GM18505 (cell line): ENCODE data around the gene ULBP3.
"Not testable (repeated sequence)": the region's sequence is repeated elsewhere in the genome, so short reads cannot be mapped to it uniquely, and the experiment has no call there.

ENCODE experiments used
- ATAC-seq: cut with Tn5 transposase; IDR thresholded peaks from one replicate; pipeline ENCODE4 v1.9.1; 2021; ENCODE audit not compliant: unreplicated experiment
- POLR2A ChIP-seq: IDR thresholded peaks from 4 replicates; pipeline ENCODE4 v1.6.1; 2011; ENCODE audit warnings: borderline replicate concordance; ENCODE audit not compliant: insufficient read depth, insufficient read length; ENCODE audit errors: extremely low read depth

Gene ULBP3

GRCh38 chr6:150025201-150025917 is 43.6 kb downstream of the ULBP3 start, which contains the start of gene RAET1L:
Gene RAET1L, minus strand, starts transcription at chr6:150025532. Its CDS starts 61 bp downstream, at chr6:150025471.
- ATAC-seq = no peak
- no peak for TF ChIP-seq POLR2A

GRCh38 chr6:150024646-150025155 is 44.2 kb downstream of the ULBP3 start:
- no peak for ATAC-seq

GRCh38 chr6:150024021-150024420 is 44.9 kb downstream of the ULBP3 start:
- ATAC-seq = not testable (repeated sequence)

More at GRCh38 chr6:150024646-150025155, 44.2 kb downstream of the ULBP3 start:
- no peak for TF ChIP-seq POLR2A

GRCh38 chr6:150021870-150022269 is 47.1 kb downstream of the ULBP3 start:
- not testable (repeated sequence) for ATAC-seq

GRCh38 chr6:150018846-150019580 is 49.9 kb downstream of the ULBP3 start:
- TF ChIP-seq POLR2A = no peak
- no peak for ATAC-seq

GRCh38 chr6:150017186-150017521 is 51.8 kb downstream of the ULBP3 start:
- not testable (repeated sequence) for ATAC-seq

GRCh38 chr6:150016324-150017185 is 52.4 kb downstream of the ULBP3 start:
- no peak for TF ChIP-seq POLR2A
- peak; percentile 54 for ATAC-seq

GRCh38 chr6:150015281-150016001 is 53.5 kb downstream of the ULBP3 start:
- not testable (repeated sequence) for ATAC-seq

GRCh38 chr6:150014623-150015280 is 54.2 kb downstream of the ULBP3 start:
- ATAC-seq = not testable (repeated sequence)

GRCh38 chr6:150013785-150014622 is 54.9 kb downstream of the ULBP3 start:
- ATAC-seq = not testable (repeated sequence)

GRCh38 chr6:150012846-150013784 is 55.8 kb downstream of the ULBP3 start:
- ATAC-seq = not testable (repeated sequence)
